Astrocyte (in vitro differentiated cells and primary cell): Measurements from ENCODE around the gene MCMBP.

ENCODE experiments used
- EZH2 ChIP-seq: IDR thresholded peaks from 2 replicates; pipeline ENCODE4 v1.6.1; 2012; ENCODE audit warnings: mild to moderate bottlenecking, low read length, inconsistent platforms; ENCODE audit not compliant: insufficient read depth
- TF ChIP-seq, protein P1 (sequence below): IDR thresholded peaks from 2 replicates; pipeline ENCODE4 v1.5.1; 2011; ENCODE audit warnings: low read depth, mild to moderate bottlenecking, inconsistent platforms, low read length, moderate library complexity; ENCODE audit not compliant: insufficient read depth

- TF ChIP-seq EZH2 = no peak
- TF ChIP-seq, protein P1, sequence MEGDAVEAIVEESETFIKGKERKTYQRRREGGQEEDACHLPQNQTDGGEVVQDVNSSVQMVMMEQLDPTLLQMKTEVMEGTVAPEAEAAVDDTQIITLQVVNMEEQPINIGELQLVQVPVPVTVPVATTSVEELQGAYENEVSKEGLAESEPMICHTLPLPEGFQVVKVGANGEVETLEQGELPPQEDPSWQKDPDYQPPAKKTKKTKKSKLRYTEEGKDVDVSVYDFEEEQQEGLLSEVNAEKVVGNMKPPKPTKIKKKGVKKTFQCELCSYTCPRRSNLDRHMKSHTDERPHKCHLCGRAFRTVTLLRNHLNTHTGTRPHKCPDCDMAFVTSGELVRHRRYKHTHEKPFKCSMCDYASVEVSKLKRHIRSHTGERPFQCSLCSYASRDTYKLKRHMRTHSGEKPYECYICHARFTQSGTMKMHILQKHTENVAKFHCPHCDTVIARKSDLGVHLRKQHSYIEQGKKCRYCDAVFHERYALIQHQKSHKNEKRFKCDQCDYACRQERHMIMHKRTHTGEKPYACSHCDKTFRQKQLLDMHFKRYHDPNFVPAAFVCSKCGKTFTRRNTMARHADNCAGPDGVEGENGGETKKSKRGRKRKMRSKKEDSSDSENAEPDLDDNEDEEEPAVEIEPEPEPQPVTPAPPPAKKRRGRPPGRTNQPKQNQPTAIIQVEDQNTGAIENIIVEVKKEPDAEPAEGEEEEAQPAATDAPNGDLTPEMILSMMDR = no peak
Observed at GRCh38 chr10:119898577-119898976, 25.9 kb upstream of the MCMBP start.
